Urothelium cell line (cell line): ENCODE measurements around the gene MED15.
A peak's percentile ranks its signal among the peaks of the same experiment; 100 is the strongest.
"Not testable (repeated sequence)": the region's sequence is repeated elsewhere in the genome, so short reads cannot be mapped to it uniquely, and the experiment has no call there.

ENCODE experiments used
- DNase-seq: peaks from one replicate; pipeline ENCODE4 v3.0.0; 2011; ENCODE audit warnings: low spot score, mixed read lengths
- FAIRE-seq: peaks from 2 replicates; lab custom pipeline; 2011; peaks lifted over from hg19 to GRCh38; lab: Jason Lieb, UNC

Gene MED15, protein sequence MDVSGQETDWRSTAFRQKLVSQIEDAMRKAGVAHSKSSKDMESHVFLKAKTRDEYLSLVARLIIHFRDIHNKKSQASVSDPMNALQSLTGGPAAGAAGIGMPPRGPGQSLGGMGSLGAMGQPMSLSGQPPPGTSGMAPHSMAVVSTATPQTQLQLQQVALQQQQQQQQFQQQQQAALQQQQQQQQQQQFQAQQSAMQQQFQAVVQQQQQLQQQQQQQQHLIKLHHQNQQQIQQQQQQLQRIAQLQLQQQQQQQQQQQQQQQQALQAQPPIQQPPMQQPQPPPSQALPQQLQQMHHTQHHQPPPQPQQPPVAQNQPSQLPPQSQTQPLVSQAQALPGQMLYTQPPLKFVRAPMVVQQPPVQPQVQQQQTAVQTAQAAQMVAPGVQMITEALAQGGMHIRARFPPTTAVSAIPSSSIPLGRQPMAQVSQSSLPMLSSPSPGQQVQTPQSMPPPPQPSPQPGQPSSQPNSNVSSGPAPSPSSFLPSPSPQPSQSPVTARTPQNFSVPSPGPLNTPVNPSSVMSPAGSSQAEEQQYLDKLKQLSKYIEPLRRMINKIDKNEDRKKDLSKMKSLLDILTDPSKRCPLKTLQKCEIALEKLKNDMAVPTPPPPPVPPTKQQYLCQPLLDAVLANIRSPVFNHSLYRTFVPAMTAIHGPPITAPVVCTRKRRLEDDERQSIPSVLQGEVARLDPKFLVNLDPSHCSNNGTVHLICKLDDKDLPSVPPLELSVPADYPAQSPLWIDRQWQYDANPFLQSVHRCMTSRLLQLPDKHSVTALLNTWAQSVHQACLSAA

DNA sequence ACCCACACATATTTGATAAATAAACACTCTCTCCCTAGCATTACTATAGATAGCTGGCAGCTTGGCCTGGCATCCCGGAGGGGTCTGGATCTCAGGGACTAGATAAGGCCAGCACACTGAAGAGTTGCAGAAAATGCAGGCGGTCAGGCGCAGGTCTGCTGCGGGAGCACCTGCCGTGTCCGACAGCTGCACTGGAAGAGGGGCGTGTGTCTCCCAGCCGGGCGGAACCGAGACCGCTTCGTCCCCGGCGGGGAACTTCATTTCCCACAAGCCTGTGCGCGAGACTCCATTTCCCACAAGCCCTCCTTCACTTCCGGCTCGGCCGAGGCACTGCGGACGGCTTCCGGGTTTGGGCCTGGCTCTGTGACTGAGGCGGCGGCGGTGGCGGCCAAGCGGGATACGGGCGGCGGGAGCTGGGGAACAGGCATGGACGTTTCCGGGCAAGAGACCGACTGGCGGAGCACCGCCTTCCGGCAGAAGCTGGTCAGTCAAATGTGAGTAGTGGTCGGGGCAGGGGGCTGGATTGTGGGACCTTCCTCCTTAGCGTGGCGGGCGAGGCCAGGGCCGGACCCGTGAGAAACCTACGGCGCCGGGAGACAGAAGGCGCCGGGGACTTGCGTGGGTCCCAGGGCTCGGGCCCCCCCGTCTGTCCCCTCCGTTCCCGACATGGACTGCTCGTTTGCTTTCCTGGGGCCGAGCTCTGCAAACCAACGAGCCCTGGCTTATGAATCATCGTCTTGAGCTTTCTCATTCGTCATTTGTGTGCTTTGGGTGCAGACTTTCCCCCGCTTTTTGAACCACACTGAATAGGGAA is at the start of gene MED15:
MED15 (plus strand) TSS at position 358 of the 814 bp plus-strand sequence; CDS start at position 427, 69 bp downstream.
- DNase-seq (peak; percentile 96), FAIRE-seq (peak; percentile 98)

DNA sequence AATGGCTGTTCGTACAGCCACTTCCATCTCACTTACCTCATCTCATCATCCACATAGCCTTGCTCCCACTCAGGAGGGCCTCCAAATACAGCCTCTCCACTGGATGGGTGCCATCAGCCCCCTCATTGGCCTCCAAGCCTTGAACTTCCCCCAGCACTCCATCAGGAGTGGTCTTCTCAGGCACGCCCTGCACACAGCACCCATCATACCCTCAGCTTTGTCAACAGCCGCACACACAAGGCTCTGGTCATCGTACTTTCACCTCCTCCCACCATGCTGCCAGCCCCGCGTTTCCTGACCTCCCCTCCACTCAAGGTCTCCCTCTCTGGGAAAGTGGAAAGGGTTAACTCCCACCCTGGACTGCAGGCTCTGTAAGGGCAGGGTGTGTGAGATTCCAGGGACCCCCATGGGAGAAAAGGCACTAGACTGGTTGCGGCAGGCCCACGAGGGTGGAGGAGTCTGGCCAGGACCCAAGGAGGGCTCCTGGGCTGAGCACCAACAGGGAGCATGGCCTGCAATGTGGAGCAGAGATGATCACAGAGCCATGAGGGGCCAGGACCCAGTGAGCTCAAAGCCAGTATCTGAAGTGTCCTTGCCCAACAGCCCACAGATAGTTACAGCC is 48.8 kb upstream of the MED15 start:
- FAIRE-seq (peak; percentile 40), DNase-seq (no peak)

DNA sequence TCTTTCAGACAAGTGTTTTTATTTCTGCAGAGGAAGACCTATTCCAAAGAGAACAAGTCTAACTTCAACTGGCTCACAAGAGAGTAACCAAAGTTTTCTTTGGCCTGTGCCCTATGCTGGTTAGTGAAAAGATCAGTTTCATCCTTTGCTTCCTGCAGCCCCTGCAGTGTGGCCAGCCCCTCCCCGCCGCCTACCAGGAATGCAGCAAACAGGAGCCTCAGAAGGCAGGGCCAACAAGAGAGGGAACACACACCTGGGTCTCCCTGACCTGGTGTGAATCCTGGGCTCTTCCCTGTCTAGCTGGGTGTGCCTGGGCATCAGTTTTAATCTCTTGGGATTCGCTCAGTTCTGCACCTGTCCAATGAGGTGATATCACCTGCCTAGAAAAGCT is 48.3 kb upstream of the MED15 start:
- no peak for DNase-seq
- no peak for FAIRE-seq

DNA sequence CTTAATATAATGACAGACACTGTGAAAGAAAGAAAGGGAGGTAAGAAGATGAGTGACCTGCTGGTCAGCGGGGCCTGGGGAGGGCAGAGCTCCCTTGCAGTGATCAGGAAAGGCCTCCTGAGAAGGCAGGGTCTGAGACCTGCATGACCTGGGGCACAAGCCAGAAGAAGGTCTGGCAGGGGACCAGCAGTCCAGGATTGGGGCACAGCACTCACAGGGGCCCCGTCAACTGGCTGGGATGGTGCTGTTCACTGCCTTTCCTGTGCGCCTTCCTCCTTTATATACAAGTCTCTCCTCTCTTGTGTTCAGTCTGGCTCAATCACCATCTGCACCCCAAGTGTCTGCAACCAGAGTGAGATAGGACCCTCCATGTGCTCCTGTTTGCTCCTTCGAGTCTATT is 47.5 kb upstream of the MED15 start:
- no peak for DNase-seq
- FAIRE-seq: no peak

DNA sequence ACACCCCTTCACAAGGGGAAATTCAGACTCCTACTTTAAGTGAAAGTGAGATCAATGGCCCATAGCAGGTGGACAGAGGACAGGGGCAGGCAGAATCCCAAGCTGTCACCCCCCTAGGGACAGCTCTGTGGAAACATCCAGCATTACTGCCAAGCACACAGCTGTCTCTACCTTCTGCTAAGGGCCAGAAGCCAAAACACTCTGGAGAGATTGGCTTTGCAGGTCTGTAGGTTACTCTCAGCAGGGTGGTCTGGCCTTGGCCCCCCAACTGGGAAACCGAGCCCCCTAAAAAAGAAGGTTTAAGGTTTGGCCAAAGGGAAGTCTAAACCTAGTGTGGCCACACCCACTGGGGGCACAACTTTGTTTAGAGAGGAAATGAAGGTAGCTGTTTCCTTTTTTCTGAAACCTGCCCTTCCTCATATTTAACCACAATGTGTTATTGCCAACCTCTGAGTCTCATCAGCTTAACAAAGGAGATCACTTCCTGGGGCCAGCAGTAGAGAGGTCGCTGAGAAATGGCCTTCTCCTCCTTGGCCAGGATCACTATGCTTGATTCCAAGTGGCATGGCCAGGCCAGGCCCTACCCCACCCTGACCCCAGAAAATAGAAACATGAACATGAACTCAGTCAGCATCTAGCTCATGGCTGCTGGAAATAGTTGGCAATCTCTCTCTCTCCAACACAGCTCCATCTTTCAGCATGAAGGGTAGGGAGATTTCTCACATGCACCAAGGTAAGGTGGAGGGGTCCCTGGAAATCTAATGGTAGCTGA is 43.9 kb upstream of the MED15 start:
- peak; percentile 86 for FAIRE-seq
- no peak for DNase-seq

DNA sequence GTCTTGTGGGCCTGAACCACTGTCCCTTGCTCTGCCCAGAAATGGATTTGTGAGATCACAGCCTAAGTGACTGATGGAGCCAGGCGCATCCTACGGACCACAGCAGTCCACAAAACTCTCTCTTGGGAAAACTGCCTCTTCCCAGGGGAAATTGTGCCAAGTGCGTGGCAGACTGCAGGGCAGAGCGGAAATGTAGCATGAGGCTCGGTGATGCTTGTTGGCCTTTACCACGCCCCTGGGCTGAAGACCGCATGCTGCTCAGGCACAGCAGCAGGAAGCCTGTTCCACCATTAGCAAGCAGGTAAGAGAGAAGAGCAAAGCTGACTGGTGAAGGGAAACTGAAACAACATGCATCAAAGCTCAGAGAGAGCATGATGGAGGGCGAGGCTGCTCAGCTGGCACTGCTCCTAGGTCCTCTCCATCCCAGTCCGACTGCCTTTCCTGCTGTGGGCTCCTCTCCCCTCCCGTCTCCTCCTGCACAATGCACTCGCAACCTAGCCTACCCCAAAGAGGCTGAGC is 43.3 kb upstream of the MED15 start:
- FAIRE-seq (no peak), DNase-seq (no peak)

DNA sequence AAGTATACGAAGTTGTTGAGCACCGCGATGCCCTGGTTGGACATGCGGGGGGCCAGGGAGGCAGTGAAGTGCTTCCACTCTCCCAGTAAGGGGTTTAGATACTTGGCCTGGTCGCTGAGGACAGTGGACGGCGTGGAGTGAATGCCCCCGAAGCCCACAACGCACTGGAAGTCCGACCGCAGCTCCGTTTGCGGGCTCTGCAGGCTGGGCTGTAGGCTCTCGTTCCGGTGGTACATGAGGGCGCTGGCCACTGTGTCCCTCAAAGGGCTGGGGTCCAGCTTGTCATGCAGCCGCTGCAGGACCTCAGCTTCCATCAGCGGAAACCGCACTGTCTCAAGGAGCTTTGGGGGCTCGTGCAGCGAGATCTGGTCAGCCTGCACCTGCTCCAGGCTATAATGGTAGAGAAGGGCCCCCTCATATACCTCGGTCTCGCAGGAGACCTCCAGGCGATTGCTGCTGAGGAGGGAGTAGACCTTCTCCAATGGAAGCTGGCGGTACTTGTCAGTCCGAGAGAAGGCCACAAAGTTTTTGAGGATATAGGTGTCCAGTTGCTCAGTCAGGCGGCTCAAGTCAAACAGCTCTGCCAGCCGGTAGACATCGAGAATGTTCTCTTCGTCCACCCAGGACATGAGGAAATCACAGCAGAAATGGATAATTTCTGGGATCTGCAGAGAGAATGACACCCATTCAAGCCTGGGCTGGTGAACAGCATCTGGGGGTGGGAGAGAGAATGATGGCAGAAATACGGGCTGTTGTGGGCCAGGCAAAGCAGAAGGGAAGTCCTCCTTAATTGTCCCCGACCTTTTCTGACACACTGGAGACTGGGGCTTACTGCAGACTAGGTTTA is 42.3 kb upstream of the MED15 start:
- FAIRE-seq: no peak
- no peak for DNase-seq

DNA sequence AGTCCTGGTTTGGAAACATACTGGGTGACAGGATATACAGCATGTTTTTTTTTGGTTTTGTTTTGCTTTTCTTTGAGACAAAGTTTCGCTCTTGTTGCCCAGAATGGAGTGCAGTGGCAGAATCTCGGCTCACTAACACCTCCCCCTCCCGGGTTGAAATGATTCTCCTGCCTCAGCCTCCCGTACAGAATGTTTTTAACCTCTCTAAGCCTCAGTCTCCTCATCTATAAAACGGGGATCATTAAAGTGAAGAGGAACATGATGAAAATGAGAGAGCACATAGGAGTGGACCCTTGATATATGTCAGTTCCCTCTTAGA is 41.7 kb upstream of the MED15 start:
- DNase-seq: no peak
- FAIRE-seq: no peak

DNA sequence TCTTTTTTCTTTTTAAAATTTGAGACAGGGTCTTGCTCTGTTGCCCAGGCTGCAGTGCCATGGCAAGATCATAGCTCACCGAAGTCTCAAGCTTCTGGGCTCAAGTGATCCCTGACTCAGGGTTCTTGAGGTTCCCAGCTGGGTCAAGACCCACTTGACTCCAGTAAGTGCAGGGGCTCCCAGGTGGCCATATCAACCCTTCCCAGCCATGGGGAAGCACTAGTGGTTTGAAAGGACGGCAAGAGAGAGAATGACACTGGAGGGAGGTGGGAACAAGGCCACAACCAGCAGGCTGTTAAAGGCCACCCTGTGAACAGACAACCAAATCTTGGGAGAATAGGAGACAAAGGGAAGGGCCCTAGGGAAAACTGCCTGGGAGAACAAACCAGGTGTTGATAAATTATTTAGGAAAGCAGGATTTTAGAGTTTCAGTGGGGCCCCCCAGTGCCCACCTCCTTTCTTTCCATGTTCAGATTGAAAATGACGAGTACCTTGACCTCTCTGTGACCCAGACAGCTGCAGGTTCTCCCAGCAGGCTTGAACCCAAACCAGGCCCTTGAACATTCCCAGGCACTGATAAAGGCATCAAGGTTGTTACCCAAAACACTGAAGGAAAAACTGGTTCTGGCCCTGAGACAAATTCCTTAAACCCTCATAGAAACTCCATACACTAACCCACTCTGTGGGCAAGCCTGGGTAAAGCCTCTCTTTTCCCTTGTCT is 40.6 kb upstream of the MED15 start:
- DNase-seq (no peak), FAIRE-seq (peak; percentile 13)

DNA sequence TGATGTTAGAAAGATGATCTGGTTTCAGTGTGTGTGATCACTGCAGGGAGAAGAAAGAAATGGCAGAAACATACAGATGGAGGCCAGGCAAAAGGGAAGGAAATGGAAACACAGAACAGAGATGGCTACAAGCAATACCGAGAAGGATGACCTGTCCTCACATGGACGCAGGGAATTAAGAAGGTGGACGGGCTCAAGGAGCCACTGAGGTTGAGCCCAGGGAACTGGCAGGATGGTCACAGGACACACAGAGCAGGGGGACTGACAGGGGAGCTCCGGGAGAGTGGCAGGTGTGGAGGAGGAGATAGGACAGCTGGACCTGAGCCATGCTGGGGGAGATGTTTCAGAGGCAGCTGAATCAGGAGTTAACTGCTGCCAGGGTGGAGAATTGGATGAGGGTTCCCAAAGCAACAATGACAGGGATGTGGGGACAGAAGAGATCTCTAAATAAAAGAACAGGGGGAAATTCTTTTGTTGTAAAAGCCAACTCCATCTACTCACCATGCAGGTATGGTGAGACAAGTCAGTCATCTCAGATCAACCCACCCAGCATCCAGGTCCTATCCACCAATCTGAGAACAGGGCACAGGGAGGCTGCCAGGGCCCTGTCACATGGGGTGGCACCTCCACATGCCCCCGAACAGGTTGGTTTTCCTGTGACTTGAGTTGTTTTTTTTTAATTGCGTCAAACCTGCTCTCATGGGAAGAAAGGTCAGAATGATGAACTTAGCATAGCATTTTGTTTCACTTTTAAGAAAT is 38.1 kb upstream of the MED15 start:
- FAIRE-seq (no peak), DNase-seq (no peak)

DNA sequence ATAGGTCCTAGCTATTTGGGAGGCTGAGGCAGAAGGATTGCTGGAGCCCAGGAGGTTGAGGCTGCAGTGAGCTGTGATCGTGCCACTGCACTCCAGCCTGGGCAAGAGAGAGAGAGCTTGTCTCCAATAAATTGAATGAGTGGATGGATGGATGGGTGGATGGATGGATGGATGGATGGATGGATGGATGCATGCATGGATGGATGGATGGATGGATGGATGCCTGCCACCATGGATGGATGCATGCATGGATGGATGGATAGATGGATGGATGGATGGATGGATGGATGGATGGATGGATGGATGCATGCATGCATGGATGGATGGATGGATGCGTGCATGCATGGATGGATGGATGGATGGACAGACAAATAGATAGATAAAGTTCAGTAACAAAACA is 36.9 kb upstream of the MED15 start:
- peak; percentile 86 for FAIRE-seq

DNA sequence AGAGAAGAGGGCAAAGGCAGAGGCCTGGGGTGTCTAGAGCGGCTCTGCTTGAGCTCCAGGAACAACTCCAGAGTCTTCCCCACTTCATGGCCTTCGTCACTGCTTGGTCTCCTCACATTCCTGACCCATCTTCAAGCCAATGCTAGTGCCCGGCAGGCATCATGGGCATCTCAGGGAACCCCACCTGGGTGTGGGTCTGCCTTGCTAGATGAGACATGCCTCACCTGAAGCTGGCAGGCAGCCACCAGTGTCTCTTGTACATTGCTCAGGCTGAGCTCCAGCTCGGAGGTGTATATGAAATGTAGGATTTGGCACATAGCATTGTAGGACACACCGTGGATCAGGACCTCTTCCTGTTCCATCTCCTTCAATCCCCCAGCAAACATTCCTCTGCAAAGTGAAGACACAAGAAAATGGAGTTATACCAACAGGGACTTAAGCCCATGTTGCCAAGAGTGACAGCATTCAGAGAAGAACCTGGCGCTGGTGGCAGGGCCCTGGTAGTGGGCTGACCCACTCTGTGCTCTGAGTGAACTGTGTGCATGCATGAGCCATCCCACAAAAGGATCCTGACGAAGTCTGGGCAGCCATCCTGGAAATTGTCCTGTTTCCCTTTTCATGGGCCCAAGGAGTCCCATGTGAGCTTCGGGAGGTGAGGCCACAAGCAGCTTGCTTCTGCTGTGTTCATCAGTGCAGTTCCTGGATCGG is 36.1 kb upstream of the MED15 start:
- FAIRE-seq: no peak
- DNase-seq: no peak

More for the DNA sequence above, 36.9 kb upstream of the MED15 start:
- not testable (repeated sequence) for DNase-seq

DNA sequence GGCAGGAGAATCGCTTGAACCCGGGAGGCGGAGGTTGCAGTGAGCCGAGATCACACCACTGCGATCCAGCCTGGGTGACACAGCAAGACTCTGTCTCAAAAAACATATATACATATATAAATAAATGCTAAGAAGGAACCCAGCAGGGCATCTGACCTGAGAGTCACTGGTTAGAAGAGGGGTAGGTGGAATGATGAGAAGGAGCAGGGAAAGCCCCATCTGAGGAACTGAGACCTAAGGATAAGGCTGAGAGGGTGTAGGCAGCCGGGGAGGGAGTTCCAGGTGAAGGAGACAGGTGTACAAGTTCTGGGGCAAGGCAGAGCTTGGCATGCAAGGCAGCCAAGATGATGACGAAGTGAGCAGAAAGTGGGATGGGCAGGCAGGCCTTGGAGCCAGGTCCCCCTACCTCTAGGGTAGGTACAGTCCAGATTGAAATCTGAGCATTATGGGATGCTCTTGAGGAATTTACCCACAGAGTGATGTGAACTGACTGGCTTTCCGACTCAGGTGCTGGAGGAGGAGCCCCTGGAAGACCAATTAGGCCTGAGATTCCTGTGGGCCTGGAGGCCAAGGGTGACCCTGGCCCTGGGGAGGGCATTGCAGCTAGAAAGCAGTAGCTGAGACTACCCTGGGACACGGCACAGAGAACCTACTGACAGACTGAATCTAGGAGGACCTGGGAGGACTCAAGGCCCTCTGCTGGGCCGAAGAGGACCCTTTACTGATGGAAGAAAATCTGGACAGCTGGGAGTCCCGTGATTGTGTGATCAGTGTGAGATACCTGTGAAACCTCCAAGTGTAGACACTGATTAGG is 34.6 kb upstream of the MED15 start:
- FAIRE-seq (peak; percentile 44), DNase-seq (no peak)

DNA sequence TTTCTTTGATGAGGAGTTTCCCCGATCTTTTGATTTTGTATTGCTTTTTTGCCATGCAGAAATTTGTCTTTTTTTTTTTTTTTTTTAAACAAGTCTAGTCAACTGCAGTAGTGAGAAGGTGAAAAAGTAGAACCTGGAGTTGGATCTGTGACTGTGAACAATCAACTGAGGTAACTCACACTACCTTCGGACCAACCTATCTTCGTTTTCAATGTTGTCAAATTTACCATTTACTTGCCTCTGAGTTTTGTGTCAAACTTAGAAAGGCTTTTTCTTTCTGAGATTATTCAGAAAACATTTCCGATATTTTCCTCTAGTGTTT is 32.3 kb upstream of the MED15 start:
- FAIRE-seq (no peak), DNase-seq (no peak)

DNA sequence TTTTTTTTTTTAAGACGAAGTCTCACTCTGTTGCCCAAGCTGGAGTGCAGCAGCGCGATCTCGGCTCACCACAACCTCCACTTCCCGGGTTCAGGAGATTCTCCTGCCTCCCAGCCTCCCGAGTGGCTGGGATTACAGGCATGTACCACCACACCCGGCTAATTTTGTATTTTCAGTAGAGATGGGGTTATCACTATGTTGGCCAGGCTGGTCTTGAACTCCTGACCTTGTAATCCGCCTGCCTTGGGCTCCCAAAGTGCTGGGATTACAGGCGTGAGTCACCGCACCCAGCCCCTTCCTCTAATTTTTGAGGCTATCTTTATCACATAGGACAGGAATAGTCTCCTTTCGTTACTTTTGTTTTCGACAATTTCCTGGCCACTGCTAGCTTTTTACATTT is 31.8 kb upstream of the MED15 start:
- FAIRE-seq: not testable (repeated sequence)

DNA sequence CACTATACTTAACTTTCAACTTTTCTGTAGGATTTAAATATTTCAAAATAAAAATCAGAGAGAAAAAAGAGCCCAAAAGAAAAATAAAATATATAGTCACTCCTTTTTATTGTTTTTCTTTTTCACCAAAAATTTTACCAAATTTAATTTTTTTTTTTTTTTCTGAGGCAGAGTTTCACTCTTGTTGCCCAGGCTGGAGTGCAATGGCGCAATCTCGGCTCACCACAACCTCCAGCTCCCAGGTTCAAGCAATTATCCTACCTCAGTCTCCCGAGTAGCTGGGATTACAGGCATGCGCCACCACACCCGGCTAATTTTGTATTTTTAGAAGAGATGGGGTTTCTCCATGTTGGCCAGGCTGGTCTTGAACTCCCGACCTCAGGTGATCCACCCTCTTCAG is 29.4 kb upstream of the MED15 start:
- not testable (repeated sequence) for DNase-seq, FAIRE-seq

More for the DNA sequence above, 31.8 kb upstream of the MED15 start:
- DNase-seq: not testable (repeated sequence)
